ENCODE measurements around the gene SGSM2.

GRCh38 chr17:2420176-2420575, 82.9 kb downstream of the SGSM2 start:
- TF ChIP-seq CTCF (conservative IDR thresholded peaks at IDR 0.05; ENCODE audit: low read depth, low read length) (no peak), EZH2 (IDR thresholded peaks at IDR 0.05; ENCODE audit: low read length, unreplicated experiment) (no peak), EZH2phosphoT487 (IDR thresholded peaks at IDR 0.05; ENCODE audit: borderline replicate concordance, low read length) (no peak)
